ENCODE measurements around the gene DSG4.

Gene DSG4

GRCh38 chr18:31430554-31430953, 54.0 kb downstream of the DSG4 start:
- no peak for TF ChIP-seq CTCF (IDR thresholded peaks at IDR 0.05; ENCODE audit: low read depth, low read length)

GRCh38 chr18:31432316-31432715, 55.7 kb downstream of the DSG4 start:
- no peak for DNase-seq (ENCODE audit: extremely low read depth, low read depth)
- no peak for TF ChIP-seq CTCF (IDR thresholded peaks at IDR 0.05; ENCODE audit: low read depth, low read length)

More at GRCh38 chr18:31430554-31430953, 54.0 kb downstream of the DSG4 start:
- DNase-seq (ENCODE audit: extremely low read depth, low read depth), result no peak

- DNase-seq (ENCODE audit: extremely low read depth, low read depth), result no peak
- no peak for TF ChIP-seq CTCF (IDR thresholded peaks at IDR 0.05; ENCODE audit: low read depth, low read length)
Measured at GRCh38 chr18:31436825-31437224, 60.2 kb downstream of the DSG4 start.

- TF ChIP-seq CTCF (IDR thresholded peaks at IDR 0.05; ENCODE audit: low read depth, low read length), result no peak
- no peak for DNase-seq (ENCODE audit: extremely low read depth, low read depth)
Measured at GRCh38 chr18:31438402-31438801, 61.8 kb downstream of the DSG4 start.

- DNase-seq (ENCODE audit: extremely low read depth, low read depth), result no peak
Measured at GRCh38 chr18:31439807-31440325, 63.3 kb downstream of the DSG4 start.

GRCh38 chr18:31440787-31441186, 64.2 kb downstream of the DSG4 start:
- no peak for TF ChIP-seq CTCF (IDR thresholded peaks at IDR 0.05; ENCODE audit: low read depth, low read length)
- DNase-seq (ENCODE audit: extremely low read depth, low read depth), result no peak

More at GRCh38 chr18:31439807-31440325, 63.3 kb downstream of the DSG4 start:
- TF ChIP-seq CTCF (IDR thresholded peaks at IDR 0.05; ENCODE audit: low read depth, low read length), result no peak

- TF ChIP-seq CTCF (IDR thresholded peaks at IDR 0.05; ENCODE audit: low read depth, low read length), result no peak
- no peak for DNase-seq (ENCODE audit: extremely low read depth, low read depth)
Measured at GRCh38 chr18:31441493-31441892, 64.9 kb downstream of the DSG4 start.
